ENCODE measurements around the gene USP21. TPM values are rescaled to one million over a fixed set of nuclear protein-coding genes. Genes with fewer than 3 reads are reported as not detected.

Gene USP21
- total RNA-seq, 1 experiment from 2014 or later = 41.9 TPM

DNA sequence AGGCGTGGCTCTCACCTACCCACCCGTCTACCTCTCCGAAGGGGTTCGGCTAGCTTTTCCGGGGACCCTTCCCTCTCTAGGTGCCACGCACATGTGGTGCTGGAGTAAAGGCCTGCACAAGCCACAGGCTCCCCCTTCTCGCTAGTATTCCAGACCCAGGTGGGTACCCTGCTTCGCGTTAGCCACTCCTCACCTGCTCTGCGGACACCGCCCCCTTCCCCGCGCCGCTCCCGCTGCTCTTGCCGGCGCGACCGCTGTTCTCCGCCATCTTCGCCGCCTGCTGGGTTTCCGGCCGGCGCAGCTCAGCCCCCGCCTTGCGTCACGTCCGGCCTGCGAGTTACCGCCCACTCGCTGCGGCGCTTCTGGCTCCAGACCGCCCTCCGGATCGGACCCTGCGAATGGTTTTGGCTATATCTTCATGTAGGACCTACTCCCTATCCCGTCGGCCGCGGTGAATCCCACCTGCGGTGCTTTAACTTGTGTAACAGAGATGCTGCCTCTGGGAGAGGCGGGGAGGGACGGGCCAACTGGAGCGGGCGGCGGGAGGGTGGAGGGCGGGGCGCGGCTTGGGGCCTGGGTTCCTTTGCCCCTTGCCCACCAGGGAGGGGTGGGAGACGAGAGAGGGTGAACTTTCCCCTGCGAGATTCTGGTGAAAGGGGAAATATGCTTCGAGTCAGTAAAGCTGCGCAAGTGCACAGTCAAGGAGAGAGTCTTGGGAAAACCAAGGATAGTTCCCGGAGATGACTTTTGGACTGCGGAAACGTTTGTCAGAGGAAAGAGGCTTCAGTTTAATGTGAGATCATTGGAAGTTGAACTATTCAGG, 41.3 kb upstream of the USP21 start, which contains the start of the genes NIT1 and PFDN2:
Gene NIT1 (plus strand): TSS at position 347 of the 823 bp plus-strand sequence. CDS start 72 bp downstream, at position 419.
Gene PFDN2 (minus strand): TSS at position 279 of the 823 bp plus-strand sequence. CDS start 11 bp downstream, at position 268.
- Histone ChIP-seq H3K9me3 (ENCODE audit: control insufficient read depth, insufficient read depth, low read depth, low read length) (no peaks in the 10 kb centered on the region), H3K27me3 (ENCODE audit: control insufficient read depth, insufficient read depth, low read length) (no peaks in the 10 kb centered on the region), H3K27ac (ENCODE audit: low read length) (peak within 1 kb of the TSS; percentile 98), H3K36me3 (ENCODE audit: control insufficient read depth, insufficient read depth, low read length) (peaks cover 19% of the 10 kb centered on the region), H3K4me3 (ENCODE audit: low read depth in 2 of 2, low read length in 2 of 2) (peak within 1 kb of the TSS; percentile 100), H3K4me1 (ENCODE audit: control insufficient read depth, insufficient read depth, low read length) (peaks cover 36% of the 10 kb centered on the region)
- CTCF ChIA-PET = no interaction called here
- ATAC-seq (peak; percentile 92), DNase-seq (ENCODE audit: low read depth, low spot score) (no peak)
- in situ Hi-C loops (cut with HindIII; ENCODE audit: low pct_unique_long_range_greater_than_20kb, low sequenced_read_pairs) = no loop called here
- intact Hi-C loops (cut with micrococcal nuclease; ENCODE audit: unreplicated experiment) = no loop called here
- POLR2A ChIA-PET = interaction anchor here (0.7 to 1.5 kb wide), 4 partner anchors 15 to 36 kb away, joined by 4 to 11 read pairs (median 8); partner anchors contain the start of genes DEDD and UFC1
- BruUV-seq (replicated peaks) = no TSS peak
- peak; percentile 82 for TF ChIP-seq POLR2AphosphoS5 (IDR thresholded peaks at IDR 0.05; ENCODE audit: low read depth, low read length)
- peak; percentile 81; the same call in 1 of the 2 replicates for TF ChIP-seq SIN3A (IDR thresholded peaks at IDR 0.05; ENCODE audit: borderline replicate concordance, insufficient read depth, low read depth, low read length)
- TF ChIP-seq, protein P1, sequence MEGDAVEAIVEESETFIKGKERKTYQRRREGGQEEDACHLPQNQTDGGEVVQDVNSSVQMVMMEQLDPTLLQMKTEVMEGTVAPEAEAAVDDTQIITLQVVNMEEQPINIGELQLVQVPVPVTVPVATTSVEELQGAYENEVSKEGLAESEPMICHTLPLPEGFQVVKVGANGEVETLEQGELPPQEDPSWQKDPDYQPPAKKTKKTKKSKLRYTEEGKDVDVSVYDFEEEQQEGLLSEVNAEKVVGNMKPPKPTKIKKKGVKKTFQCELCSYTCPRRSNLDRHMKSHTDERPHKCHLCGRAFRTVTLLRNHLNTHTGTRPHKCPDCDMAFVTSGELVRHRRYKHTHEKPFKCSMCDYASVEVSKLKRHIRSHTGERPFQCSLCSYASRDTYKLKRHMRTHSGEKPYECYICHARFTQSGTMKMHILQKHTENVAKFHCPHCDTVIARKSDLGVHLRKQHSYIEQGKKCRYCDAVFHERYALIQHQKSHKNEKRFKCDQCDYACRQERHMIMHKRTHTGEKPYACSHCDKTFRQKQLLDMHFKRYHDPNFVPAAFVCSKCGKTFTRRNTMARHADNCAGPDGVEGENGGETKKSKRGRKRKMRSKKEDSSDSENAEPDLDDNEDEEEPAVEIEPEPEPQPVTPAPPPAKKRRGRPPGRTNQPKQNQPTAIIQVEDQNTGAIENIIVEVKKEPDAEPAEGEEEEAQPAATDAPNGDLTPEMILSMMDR (IDR thresholded peaks at IDR 0.05) = no peak
- TF ChIP-seq, protein P2, sequence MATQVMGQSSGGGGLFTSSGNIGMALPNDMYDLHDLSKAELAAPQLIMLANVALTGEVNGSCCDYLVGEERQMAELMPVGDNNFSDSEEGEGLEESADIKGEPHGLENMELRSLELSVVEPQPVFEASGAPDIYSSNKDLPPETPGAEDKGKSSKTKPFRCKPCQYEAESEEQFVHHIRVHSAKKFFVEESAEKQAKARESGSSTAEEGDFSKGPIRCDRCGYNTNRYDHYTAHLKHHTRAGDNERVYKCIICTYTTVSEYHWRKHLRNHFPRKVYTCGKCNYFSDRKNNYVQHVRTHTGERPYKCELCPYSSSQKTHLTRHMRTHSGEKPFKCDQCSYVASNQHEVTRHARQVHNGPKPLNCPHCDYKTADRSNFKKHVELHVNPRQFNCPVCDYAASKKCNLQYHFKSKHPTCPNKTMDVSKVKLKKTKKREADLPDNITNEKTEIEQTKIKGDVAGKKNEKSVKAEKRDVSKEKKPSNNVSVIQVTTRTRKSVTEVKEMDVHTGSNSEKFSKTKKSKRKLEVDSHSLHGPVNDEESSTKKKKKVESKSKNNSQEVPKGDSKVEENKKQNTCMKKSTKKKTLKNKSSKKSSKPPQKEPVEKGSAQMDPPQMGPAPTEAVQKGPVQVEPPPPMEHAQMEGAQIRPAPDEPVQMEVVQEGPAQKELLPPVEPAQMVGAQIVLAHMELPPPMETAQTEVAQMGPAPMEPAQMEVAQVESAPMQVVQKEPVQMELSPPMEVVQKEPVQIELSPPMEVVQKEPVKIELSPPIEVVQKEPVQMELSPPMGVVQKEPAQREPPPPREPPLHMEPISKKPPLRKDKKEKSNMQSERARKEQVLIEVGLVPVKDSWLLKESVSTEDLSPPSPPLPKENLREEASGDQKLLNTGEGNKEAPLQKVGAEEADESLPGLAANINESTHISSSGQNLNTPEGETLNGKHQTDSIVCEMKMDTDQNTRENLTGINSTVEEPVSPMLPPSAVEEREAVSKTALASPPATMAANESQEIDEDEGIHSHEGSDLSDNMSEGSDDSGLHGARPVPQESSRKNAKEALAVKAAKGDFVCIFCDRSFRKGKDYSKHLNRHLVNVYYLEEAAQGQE (IDR thresholded peaks at IDR 0.05; ENCODE audit: insufficient read depth in 1 of 2, low read depth in 2 of 2, low read length in 1 of 2) = peak in 1 of 2 experiments; percentile 45; a peak in 1 of 4 replicates
- TF ChIP-seq TCF7L2 (IDR thresholded peaks at IDR 0.05; ENCODE audit: low read depth, low read length) = no peak

DNA sequence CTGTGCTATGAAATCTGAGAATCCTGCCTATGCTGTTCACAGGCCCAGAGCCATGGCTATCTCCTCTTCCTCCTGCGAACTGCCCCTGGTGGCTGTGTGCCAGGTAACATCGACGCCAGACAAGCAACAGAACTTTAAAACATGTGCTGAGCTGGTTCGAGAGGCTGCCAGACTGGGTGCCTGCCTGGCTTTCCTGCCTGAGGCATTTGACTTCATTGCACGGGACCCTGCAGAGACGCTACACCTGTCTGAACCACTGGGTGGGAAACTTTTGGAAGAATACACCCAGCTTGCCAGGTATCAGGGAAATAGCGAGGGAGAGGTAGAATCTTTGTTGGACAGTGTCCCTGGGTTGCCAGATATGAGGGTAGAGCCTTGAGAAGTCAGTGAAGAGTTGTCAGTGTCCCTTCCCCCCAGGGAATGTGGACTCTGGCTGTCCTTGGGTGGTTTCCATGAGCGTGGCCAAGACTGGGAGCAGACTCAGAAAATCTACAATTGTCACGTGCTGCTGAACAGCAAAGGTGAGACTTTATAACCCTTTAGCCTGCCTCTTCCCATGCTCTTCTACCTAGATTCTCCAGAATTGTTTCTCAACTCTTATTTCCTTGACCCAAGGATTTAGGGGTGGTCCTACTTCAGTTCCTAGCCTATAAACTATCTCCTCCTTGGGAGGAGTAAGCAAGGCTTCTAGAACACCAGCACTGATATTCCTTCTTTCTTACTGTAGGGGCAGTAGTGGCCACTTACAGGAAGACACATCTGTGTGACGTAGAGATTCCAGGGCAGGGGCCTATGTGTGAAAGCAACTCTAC, 40.0 kb upstream of the USP21 start:
- ChIA-PET POLR2A (no interaction called here), CTCF (interaction anchor here (0.6 kb wide), 1 partner anchor 17 kb away, joined by 3 read pairs; no protein-coding TSS in a partner anchor)
- H3K27me3 ChIP-seq (ENCODE audit: control insufficient read depth, insufficient read depth, low read length) = no peaks in the 10 kb centered on the region
- BruUV-seq (replicated peaks) = no TSS peak
- TF ChIP-seq, protein P1 (IDR thresholded peaks at IDR 0.05) = peak; percentile 72
- no peak; the same call in 1 of the 2 replicates for TF ChIP-seq POLR2AphosphoS5 (IDR thresholded peaks at IDR 0.05; ENCODE audit: low read depth, low read length)
- no peak for DNase-seq (ENCODE audit: low read depth, low spot score)
- in situ Hi-C loops (cut with HindIII; ENCODE audit: low pct_unique_long_range_greater_than_20kb, low sequenced_read_pairs) = no loop called here
- H3K27ac ChIP-seq (ENCODE audit: low read length) = peak overlapping the region; percentile 98
- no peaks in the 10 kb centered on the region for H3K9me3 ChIP-seq (ENCODE audit: control insufficient read depth, insufficient read depth, low read depth, low read length)
- ATAC-seq = peak; percentile 72
- intact Hi-C loops (cut with micrococcal nuclease; ENCODE audit: unreplicated experiment) = no loop called here
- peaks cover 36% of the 10 kb centered on the region for H3K4me1 ChIP-seq (ENCODE audit: control insufficient read depth, insufficient read depth, low read length)
- peak overlapping the region; percentile 100 for H3K4me3 ChIP-seq (ENCODE audit: low read depth in 2 of 2, low read length in 2 of 2)
- H3K36me3 ChIP-seq (ENCODE audit: control insufficient read depth, insufficient read depth, low read length) = peaks cover 19% of the 10 kb centered on the region

Data from Panc1 (cell line).